GM19395 (cell line): ENCODE results near the gene FRYL.
"Not testable (repeated sequence)": the region's sequence is repeated elsewhere in the genome, so short reads cannot be mapped to it uniquely, and the experiment has no call there.

Experiments used
- ATAC-seq: cut with Tn5 transposase; IDR thresholded peaks from one replicate; pipeline ENCODE4 v1.9.1; 2021; ENCODE audit warnings: mild to moderate bottlenecking, moderate library complexity; ENCODE audit not compliant: unreplicated experiment

FRYL gene

GRCh38 chr4:48779998-48780864 is at the start of gene FRYL:
Gene FRYL, minus strand, starts transcription at chr4:48780279. Its CDS starts 145,869 bp downstream, at chr4:48634410.
- peak; percentile 84 for ATAC-seq

DNA sequence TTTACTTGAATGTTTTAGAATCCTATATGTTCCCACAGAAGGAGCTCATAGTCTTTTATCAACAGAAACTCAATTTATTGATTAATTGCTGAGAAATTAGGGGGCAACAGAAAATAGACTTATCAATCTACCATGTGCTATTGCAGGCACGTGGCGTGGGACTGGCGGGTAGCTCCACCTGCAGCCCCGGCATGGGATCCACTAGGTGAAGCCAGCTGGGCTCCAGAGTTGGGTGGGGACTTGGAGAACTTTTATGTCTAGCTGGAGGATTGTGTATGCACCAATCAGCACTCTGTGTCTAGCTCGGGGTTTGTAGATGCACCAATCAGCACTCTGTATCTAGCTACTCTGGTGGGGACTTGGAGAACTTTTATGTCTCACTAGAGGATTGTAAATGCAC is 47.5 kb upstream of the FRYL start:
- ATAC-seq: no peak

DNA sequence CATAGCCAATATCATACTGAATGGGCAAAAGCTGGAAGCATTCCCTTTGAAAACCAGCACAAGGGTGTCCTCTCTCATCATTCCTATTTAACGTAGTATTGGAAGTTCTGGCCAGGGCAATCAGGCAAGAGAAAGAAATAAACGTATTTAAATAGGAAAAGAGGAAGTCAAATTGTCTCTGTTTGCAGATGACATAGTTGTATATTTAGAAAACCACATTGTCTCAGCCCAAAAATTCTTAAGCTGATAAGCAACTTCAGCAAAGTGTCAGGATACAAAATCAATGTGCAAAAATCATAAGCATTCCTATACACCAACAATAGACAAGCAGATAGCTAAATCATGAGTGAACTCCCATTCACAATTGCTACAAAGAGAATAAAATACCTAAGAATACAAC is 41.4 kb upstream of the FRYL start:
- not testable (repeated sequence) for ATAC-seq

- ATAC-seq: no peak
Observed at GRCh38 chr4:48816971-48817370, 36.9 kb upstream of the FRYL start.

DNA sequence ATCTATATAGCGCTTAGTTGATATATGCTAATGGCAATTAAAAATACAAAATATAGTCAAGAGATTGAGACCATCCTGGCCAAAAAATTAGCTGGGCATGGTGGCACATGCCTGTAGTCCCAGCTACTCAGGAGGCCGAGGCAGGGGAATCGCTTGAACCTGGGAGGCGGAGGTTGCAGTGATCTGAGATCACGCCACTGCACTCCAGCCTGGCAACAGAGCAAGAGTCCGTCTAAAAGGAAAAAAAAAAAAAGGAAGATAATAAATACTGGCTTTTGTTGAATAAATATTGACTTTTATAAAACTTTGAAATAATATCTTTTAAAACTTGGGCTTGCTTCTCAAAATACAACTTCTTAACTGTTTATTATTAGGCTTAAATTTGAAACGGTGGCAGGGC is 36.2 kb upstream of the FRYL start:
- ATAC-seq: not testable (repeated sequence)

DNA sequence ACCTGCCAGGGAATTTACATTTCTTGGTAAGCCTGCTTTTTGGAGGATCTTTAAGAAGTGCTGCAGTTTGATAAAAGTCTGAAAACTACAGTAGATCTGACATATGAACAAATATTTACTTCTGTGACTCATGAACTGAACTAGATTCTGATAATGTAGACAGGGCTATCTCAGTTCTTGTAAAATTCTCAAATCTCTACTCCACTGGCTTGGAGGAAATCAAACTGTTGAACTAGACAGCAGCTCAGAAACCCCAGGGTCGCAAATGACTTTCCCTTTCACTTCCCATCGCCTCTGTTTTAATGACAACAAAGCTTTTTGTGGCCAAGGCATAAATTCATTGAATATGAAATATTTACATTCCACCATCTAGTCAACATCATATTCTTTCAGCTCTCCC is 35.4 kb upstream of the FRYL start:
- ATAC-seq: peak; percentile 56

DNA sequence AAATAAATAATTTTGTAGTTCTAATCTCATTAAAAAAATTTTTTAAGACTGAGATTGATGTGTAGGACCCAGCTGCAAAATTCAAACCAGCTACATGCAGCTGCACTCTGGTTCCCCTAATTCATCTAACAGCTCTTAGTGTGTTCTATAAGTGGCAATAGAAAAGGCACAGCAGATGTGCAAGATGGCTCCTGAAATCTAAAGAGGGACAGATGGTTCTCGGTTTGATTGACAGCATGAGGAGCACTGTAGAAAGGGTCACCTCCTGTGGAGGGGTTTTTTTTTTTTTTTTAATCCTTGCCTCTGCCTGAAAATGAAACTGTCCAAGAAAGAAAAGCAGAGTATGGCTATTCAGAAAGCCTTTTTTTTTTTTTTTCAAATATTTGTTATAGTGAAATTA is 33.9 kb upstream of the FRYL start:
- ATAC-seq: peak; percentile 79

DNA sequence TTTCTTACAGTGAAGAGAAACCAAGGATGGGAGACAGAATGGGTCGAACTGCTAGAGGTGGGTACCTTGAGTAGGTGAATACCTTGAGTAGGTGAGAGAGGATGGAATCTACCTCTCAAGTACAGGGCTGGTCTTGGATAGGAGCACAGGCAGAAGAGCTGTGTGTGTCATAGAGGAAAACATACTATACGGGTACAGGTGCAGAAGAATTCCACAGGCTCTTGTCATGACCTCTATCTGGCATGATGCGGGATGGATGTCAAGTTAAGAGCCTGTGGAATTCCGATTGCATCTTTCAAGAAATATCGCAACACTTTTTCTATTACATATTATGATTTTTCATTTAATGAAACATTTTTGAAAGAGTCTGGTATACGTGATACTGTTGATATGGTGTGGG is 32.8 kb upstream of the FRYL start:
- ATAC-seq: no peak

DNA sequence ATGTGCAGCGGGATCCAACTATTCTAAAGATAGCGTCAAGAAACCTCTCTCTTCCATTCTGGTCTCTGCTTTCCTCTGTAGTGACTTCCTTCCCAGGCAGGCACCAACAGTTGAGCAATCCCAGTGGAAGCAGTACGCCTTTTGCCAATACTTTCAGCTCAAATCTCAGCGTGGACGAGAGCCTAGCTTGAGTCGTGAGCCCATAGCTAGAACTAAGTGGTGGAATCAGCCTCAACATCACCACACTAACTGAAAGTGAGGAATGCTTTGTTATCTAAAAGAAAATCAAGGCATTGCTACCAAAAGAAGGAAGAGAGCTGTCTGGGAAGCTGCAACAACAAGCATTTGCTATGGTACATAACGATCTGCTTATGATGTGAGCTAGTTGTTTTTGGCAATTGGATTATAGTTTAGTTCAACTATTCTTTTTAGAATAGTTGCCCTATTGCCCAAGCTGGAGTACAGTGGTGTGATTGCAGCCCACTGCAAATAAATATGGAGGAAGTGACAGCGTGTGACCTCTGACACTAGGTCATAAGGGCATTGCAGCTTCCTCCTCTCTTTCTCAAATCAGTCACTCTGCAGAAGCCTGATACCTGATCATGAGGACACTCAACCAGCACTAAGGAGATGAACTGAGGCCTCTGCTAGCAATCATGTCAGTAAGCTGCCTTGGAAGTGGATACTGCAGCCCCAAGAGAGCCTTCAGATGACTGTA is 24.7 kb upstream of the FRYL start:
- no peak for ATAC-seq

DNA sequence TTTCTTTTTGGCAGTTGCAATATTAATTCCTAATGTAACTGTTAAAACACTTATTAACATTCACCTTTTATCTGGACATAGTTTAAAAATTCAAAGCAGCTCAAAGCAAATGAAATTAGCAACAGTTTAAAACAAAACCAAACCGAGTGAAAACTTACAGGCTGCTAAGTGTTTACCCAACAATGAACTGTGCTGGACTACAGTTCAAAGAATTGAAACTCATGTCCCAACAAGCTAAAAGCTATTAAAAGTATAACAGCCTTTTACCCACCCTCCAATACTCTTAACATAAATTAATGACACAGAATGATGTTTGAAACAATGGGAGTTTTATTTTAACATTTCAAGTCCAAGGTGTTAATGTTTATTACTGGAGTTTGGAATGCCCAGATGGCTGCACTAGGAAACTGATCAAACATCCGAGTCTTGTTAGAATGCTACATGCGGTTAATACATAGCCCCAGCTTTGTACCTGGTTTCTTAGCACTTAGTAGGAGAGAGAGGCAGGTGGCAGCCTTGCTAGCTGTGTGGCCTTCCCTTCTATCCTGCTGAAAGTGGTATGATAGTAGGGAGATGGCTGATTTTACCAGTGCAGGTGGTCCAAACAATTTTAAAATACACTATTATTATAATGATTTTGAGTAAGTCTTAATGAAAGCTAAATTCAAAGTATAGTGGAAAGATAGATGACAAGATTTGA is 21.1 kb upstream of the FRYL start:
- no peak for ATAC-seq

DNA sequence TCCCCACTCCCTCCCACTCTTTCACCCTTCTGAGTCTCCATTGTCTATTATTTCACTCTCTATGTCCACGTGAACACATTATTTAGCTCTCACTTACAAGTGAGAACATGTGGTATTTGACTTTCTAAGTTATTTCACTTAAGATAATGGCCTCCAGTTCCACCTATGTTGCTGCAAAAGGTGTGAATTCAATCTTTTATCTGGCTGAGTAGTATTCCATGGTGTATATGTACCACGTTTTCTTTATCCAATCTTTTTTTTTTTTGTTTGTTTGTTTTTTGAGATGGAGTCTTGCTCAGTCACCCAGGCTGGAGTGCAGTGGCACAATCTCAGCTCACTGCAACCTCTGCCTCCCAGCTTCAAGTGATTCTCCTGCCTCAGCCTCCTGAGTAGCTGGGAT is 20.1 kb upstream of the FRYL start:
- ATAC-seq: not testable (repeated sequence)

GRCh38 chr4:48799157-48799556 is 19.1 kb upstream of the FRYL start:
- no peak for ATAC-seq

DNA sequence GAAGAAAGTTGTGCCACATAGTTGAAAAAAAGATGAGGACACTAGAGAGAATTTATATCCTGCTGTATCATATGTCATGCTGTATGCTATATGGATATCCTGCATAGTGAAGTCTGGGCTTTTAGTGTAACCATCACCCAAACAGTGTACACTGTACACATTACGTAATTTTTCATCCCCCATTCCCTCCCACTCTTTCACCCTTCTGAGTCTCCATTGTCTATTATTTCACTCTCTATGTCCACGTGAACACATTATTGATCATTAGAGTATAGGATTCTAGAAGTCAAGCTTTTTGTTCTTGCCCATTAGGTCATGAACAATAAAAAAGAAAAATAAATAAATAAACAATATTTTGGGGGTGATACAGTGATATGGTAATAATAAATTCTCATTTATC is 18.0 kb upstream of the FRYL start:
- ATAC-seq: no peak

GRCh38 chr4:48796927-48797679 is 17.0 kb upstream of the FRYL start:
- no peak for ATAC-seq

GRCh38 chr4:48796191-48796926 is 16.3 kb upstream of the FRYL start:
- no peak for ATAC-seq

GRCh38 chr4:48795108-48795507 is 15.0 kb upstream of the FRYL start:
- no peak for ATAC-seq

- ATAC-seq: peak; percentile 55
Observed at GRCh38 chr4:48792348-48793006, 12.4 kb upstream of the FRYL start.

DNA sequence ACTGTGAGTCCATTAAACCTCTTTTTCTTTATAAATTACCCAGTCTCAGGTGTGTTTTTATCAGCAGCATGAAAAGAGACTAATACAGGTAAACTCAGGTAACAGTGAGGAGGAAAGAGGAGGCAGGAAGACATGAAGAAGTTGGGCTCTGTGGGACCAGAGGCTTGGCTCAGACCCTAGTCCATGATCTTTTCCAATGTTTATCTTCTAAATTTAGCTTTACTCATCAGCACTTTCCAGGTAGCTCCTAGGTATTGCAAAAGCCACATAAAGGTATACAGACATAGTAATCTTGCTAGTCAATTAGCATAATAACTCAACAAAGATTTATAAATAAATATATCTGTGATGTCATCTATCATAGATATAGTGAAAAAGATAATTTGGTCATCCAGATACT is 11.2 kb upstream of the FRYL start:
- no peak for ATAC-seq

DNA sequence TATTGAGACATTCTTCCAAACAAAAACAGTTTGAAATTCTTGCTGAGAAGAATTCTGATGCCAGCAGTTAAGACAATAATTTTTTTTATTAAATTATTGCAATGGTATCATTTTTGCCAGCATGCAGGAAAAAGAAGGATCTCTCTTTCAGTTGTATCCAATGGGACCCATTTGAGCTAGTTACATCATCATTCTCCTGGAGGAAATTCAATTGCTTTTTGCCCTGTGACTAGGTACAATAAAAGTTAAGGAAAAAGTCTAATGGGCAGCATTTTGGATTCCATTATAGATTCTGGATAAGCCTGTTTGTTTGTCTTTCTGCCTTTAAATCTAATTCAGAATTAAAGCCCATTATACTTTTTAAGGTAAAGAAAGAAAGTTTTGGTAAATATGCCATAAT is 10.5 kb upstream of the FRYL start:
- no peak for ATAC-seq

GRCh38 chr4:48787056-48787455 is 7.0 kb upstream of the FRYL start:
- ATAC-seq: no peak
